Measurements from ENCODE around the gene MLLT11. TPM values are rescaled to one million over a fixed set of nuclear protein-coding genes. Genes with fewer than 3 reads are reported as not detected.

MLLT11 gene, protein sequence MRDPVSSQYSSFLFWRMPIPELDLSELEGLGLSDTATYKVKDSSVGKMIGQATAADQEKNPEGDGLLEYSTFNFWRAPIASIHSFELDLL
- total RNA-seq, result 3.0 and 3.1 TPM in 2 replicates

DNA sequence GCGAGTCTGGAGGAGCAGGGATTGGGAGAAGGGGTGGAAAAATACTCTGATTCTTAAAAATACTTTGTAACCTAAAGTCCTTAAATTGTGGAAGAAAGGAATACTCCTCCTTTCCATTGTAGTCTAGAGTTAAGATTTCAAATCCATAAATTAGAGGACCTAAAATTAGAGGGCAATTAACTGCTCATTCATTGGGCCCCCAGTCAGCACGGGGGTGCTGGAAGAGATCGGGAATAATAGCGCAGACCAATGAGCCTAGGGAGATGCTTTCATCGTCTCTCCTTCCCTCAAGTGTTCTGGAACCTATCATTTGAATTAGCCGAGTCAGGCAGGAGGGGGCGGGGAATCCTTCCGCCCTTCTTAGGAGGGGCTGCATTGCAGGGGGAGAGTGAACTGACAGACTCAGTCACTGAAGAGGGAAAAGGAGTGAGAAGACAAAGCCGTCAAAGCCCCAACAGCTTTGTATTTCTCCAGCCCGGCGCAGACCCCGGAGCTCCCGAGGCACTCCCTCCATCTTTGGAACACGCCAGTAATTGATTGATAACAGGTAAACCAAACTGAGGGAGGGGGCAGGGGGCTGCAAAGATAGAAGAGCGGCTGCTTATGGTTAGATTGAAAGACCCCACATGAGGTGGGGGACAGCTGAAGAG is at the start of gene MLLT11:
MLLT11 (plus strand) TSS at position 391 of the 650 bp plus-strand sequence. CDS start 6,828 bp downstream, outside the sequence.

GRCh38 chr1:151036356-151036755 is 23.8 kb upstream of the MLLT11 start, which contains the start of gene BNIPL:
Gene BNIPL (plus strand): TSS chr1:151036586. CDS start chr1:151036726, 140 bp downstream.

DNA sequence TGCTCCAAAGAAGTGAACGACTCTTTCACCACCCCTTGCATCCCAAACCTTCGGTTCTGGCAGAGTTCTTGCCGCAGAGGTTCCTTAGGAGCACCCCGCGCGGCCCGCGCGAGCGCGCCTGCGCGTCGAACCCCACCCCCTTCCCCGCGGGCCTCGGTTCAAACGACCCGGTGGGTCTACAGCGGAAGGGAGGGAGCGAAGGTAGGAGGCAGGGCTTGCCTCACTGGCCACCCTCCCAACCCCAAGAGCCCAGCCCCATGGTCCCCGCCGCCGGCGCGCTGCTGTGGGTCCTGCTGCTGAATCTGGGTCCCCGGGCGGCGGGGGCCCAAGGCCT is 12.6 kb upstream of the MLLT11 start, which contains the start of gene C1orf56:
C1orf56 (plus strand) TSS at position 161 of the 334 bp plus-strand sequence; CDS start at position 258, 97 bp downstream.

DNA sequence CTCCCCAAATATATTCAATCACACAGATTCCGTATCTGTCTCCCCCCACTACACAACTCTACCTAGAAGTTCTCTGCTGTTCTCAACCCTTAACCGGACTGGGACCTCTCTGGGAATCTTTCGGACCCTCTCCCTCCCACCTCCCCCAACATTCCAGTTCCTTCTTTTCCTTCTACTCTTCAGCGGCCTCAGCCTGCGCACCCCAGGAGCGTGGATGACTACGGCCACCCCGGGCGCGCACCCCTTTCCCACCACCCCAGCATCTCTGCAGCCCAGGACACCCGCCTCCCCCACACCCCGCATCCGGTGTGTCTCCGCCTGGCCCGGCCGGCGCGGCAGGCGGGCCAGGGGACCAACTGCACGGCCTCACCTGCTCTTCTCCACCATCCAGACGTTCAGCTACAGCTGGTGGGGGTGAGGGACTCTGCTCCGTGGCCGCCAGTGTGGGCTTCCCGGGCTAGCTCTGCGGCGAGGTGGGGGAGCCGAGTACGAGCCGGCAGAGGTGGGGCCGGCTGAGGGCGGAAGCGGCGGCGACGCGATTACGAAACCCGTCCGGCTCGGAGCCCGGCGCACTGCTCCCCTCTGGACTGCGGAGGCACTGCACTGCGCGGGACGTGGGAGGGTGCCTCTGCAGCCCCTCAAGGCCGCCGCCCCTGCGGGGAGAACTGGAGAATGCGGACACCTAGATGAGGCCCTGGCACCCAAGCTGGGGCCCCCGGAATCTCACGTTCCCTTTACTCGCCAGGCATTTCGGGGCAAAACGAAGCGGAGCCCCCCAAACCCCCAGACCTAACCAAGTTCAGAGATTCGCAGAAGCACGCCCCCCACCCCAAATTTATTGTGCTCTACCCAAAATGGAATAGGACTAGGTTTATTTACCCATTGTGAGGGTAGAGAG is 839 bp upstream of the MLLT11 start, which contains the start of gene CDC42SE1:
CDC42SE1 (minus strand) TSS at position 514 of the 898 bp plus-strand sequence. CDS start 3,892 bp downstream, outside the sequence.

GRCh38 chr1:151070474-151071276 is 10.5 kb downstream of the MLLT11 start, which contains the start of gene GABPB2:
Gene GABPB2 (plus strand): TSS chr1:151070761. CDS start chr1:151088190, 17,429 bp downstream.

Other genes with a start within 250 kb of the MLLT11 start
- 30.6 and 39.8 TPM in 2 replicates for gene ARNT, start 183.8 kb upstream of the MLLT11 start, total RNA-seq
- gene CTXND2, start 173.3 kb upstream of the MLLT11 start, total RNA-seq, result not detected in 2 replicates
- gene SETDB1, start 134.0 kb upstream of the MLLT11 start, total RNA-seq, result 27.9 and 28.1 TPM in 2 replicates
- 86.9 and 125 TPM in 2 replicates for gene CERS2, start 85.6 kb upstream of the MLLT11 start, total RNA-seq
- gene ANXA9, start 78.1 kb upstream of the MLLT11 start, total RNA-seq, result 0.14 and 0.28 TPM in 2 replicates
- 6.4 and 6.6 TPM in 2 replicates for gene MINDY1, start 53.5 kb upstream of the MLLT11 start, total RNA-seq
- 5.5 and 8.1 TPM in 2 replicates for gene PRUNE1, start 51.9 kb upstream of the MLLT11 start, total RNA-seq
- gene BNIPL, start 23.8 kb upstream of the MLLT11 start, total RNA-seq, result 0.14 and 0.18 TPM in 2 replicates
- 0.85 and 2.2 TPM in 2 replicates for gene C1orf56, start 12.6 kb upstream of the MLLT11 start, total RNA-seq
- 38.3 and 42.8 TPM in 2 replicates for gene CDC42SE1, start 775 bp upstream of the MLLT11 start, total RNA-seq
- gene GABPB2, start 10.4 kb downstream of the MLLT11 start, total RNA-seq, result 15.2 and 19.6 TPM in 2 replicates
- gene SEMA6C, start 86.2 kb downstream of the MLLT11 start, total RNA-seq, result 0.43 and 1.0 TPM in 2 replicates
- gene TNFAIP8L2, start 96.3 kb downstream of the MLLT11 start, total RNA-seq, result not detected in 2 replicates
- gene LYSMD1, start 105.5 kb downstream of the MLLT11 start, total RNA-seq, result 6.5 and 7.2 TPM in 2 replicates
- gene SCNM1, start 105.7 kb downstream of the MLLT11 start, total RNA-seq, result 28.6 and 33.4 TPM in 2 replicates
- gene TMOD4, start 115.6 kb downstream of the MLLT11 start, total RNA-seq, result not detected in 2 replicates
- 37.0 and 40.6 TPM in 2 replicates for gene VPS72, start 129.8 kb downstream of the MLLT11 start, total RNA-seq
- 54.5 and 60.6 TPM in 2 replicates for gene PIP5K1A, start 138.2 kb downstream of the MLLT11 start, total RNA-seq
- gene PSMD4, start 194.3 kb downstream of the MLLT11 start, total RNA-seq, result 252 and 275 TPM in 2 replicates
- 7.0 and 7.9 TPM in 2 replicates for gene ZNF687, start 221.9 kb downstream of the MLLT11 start, total RNA-seq